NCI-H2029 (cell line): ENCODE results near the gene WDR1.

Experiments used
- DNase-seq: peaks from one replicate; lab custom pipeline; 2025; lab: John Stamatoyannopoulos, UW

The WDR1 gene

DNA sequence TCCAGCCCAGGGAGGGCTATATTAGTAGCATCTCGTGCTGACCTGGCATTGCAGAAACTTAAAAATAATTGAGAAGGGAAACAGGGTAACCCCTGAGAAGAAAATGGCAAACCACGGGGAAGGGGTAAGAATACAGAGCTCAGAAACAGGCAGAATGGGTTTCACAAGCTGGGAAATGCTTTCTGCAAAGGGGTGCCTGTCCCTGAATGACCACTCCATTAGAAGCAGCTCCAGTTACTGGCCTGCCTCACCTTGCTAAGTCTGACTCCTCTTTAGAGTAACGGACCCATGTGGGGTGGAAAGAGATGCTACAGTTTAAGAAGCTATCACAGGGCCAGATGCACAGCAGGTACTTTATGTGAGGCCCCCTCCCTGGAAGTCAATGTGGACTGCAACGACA, 2.5 kb downstream of the WDR1 start:
- DNase-seq = no peak

DNA sequence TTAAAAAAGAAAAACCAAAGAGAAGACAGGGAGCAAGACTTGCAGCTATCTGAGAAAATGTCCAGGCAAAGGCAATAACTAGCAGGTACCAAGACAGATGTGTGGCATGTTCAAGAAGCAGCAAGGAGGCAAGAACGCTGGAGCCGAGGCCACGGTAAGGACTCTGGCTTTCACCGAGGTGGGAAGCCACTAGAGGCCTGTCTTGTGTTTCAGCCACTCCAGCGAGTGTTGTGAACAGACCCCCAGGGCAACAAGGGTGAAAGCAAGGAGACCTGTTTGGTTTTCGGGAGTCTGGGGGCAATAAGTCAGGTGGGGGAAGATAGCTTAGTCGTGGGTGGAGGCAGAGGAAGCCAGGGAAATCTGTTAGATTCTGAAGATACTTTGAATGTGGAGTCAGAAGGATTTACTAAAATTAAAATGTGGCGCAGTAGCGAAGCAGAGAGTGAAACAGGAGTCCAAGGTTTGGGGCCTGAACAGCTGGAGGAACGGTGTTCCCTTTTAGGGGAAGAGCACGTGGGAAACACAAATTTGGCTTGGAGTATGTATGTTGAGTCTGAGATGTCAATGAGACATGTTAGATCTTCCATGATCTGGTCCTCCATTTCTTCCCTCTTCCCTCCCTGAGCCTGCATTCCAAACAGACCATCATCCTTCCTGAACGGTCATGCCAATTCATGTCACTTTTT, 3.1 kb downstream of the WDR1 start:
- no peak for DNase-seq

DNA sequence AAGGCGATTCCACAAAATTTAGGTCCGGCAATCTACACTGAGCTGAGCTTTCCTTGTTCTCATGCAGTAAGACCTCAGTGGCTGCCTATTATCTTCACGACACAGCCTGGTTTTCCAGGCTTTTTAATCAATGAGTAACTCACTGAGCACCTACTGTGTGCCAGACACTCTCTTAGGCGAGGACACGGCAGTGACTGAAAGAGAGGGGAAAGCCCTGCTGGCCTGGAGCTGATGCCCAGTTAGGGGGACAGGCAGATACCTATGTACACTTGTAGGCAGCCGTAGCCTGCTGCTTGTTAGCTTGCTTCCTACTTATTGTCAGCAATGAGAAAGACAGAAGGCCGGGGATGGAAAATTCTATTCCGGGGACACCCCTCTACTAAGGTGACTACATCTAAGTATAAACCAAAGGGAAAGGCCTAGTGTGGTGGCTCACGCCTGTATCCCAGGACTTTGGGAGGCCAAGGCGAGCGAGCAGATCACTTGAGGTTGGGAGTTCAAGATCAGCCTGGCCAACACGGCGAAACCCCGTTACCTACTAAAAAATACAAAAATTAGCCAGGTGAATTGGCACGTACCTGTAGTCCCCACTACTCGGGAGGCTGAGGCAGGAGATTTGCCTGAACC, 3.8 kb downstream of the WDR1 start:
- DNase-seq = no peak

DNA sequence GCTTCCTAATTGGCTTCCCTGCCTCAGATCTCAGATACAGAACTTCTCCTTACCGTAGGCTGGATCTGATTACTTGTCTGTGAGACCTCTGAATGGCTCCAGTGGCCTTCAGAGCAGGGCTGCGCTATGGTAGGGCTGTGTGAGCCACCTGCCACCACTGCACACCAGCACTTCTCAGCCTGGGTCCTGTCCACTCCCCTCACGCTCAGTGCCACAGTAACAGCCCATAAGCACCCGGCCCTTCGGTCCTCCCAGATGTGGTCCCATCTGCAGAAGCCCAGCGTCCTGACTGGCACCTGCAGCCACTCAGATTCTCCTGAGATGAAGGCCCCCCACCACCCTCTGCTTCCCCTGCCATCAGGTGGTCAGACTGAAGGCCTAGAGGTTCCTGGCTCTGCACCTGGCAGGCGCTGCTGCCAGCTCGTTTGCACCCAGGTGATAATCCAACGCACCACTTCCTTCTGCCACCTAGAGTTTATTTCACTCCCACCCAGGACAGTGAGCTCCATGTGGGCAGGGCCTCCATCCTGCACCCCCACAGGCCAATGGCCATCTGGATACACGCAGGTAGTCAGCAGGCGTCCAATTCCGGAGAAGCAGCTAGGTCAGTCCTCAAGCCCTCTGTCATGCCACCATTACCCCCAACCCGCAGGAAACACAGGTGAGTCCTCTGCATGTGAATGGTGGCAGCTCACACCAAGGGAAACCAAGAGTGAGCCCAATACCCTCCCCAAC, 5.4 kb downstream of the WDR1 start:
- DNase-seq = no peak

DNA sequence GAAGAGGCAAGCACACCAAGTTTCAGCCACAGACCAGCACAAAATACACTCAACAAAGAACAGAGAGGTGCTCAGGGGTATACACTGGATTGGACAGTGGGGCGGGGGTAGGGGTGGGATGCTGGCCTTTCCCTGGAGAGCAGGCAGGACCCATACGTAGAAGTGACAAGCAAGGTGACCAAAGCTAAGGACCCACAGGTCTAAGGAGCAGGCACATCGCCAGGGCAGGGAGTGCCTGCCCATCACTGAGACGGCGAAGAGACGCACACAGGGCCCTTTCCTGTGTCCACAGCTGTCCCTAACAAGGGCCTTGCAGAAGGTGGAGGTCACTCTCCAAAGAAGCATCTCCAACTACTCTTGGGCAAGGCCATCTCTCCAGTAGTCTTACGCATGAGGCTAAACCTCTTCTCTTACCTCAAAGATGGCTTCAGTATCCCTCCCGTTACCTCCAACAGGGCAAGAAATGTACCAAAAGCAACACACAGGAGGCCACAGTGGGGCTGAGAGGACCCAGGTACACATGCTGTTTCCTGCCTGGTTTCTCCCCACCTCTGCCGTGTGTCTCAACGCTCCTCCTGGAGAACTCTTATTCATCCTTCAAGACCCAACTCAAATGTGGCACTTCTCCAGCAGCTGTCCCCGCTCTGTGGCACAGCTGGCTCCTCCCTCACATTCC, 6.5 kb downstream of the WDR1 start:
- DNase-seq = no peak

DNA sequence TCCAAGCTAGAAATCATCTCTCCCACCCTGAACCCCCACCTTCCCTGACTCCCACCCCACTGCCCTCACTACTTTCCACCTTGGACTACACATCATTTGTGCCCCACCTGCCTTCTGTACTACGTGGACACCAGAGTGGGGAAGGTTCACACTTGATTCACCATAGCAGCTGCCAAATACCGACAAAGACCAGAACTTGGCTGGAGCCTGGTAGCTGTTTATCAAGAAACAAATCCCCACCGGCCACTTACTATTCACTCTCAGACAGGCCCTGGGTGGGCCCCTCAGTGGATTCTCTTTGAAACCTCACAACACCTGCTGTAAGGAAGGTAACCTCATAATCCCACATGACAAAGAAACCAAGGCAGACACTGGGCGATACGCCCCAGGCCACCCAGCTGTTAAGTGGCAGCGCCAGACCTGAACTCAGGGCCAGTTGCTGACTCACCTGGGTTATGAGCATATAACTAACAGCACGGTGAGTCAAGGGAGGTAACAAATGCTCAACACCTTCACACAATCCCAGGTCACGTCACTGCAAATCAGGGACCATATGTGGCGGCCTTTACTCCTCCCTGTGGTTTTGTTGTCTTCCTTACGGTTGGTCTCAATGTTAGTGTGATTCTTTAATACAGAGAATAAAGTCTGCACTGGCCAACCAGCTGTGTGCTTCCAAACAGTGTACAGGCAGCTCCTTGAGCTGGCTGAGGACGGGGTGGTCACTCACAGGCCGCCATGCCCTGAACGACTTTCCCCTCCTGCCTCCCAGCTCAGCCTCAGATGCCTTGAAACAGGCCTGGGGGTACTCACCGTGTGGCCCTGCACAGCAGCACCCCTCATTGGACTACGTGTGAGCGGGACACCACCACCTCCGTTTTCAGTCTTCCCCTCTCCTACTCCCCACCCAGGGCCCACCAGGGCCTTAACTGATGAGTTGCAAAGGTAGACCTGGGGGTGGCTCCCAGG, 7.5 kb downstream of the WDR1 start:
- DNase-seq = no peak

DNA sequence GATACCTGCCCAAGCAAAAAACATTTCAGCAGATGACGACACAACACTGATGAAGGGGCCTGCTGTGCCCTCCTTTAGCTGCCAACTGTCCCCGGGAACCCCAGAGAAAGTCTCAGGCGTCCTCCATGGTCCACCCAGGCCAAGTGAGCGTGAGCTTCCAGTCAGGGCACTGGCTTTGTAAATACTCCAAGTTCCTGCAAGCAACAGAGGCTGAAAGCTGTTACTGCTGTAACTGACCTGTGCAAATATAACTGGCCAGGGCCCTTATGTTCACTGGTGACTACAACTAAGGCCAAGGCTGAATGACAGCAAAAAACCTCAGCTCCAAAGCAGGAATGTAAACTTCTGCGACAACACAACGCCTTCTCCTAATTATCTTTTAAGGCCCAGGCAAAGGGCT, 8.2 kb downstream of the WDR1 start:
- no peak for DNase-seq

DNA sequence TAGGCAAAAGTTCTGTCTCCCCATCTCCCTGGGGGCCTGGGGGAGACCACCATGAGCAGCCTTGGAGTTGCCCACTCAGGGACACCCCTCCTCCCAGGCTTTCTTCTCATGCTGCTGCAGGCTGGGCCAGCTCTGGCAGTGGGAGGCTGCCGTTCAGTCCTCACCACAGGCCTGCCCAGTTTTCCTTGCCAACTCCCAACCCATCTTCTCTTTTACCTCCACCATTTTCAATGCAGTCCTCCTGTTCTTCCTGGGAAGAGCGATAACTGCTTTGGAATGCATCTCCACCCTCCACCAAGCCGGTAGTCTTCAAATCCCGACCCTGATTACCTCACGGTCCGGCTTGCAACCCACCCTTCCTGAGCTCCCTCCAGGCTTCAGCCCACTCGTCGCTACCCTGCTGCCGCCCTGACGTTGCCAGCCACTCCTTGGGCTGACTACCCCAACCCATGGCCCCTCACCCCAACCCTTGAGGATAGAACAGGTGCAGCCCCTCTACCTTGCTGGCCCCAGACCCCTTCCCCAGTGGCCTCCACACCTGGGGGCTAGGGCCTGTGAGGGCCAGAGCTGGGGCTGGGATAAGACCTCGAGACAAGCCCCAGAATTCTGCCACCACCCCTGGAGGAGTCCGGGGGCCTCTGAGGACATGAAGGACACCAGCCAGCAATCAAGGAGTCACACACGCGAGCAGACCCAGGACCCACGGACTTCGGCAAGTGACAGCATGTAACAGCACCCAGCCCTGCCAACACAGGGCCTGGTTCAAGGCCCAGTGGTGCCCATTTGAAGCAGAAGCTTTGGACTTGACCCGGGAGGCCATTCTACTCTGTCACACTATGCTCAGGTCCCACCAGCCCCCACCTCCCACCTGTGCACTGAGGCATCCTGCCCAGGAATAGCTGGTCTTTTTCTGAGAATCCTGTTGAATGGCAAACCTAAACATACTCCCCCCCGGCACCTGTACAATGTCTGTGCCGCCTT, 9.2 kb downstream of the WDR1 start:
- DNase-seq = no peak

DNA sequence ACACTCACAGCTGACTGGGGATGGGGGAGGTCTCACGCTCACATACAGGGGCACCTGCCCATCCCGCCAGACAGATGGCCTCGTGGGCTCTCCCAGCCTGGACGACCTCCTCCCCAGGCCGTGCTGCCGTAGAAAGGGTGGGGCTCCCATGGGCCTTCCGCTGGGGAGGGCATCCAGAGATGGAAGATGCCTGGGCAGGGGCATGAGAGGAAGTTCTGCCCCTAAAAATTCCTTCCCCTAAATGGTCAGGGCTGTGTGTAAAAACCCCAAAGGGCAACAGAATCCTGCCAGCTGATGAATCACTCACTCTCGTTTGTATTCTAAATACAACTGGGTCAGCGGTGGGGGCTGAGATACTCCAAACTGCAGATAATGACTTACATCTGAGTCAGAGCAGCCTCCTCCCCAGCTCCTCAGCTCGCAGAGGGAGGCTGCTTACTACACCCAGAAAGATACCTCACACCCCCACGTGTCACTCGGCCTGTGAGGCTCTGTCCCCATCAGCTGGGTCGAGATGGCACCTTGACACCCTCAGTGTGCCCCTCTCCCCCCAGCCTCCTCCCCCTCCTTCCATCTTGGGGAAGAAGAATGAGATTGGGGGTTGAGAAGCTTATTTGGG, 10.1 kb downstream of the WDR1 start:
- no peak for DNase-seq

DNA sequence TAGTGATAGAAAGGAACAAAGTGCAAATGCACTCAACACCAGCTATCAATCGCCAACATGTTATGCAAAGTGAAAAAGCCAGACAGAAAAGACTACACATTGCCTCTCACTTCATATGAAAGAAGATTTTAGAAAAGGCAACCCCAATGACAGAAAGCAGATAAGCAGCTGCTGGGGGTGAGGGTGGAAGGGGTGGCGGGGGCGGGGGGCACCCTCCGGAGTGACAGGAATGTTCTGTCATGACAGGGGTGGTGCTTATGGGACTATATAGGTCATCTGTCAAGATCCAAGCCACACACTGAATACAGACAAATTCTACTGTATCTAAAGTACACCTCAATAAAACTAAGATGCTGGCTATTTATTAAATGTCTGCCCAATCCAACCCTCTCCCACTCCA, 10.7 kb downstream of the WDR1 start:
- no peak for DNase-seq

DNA sequence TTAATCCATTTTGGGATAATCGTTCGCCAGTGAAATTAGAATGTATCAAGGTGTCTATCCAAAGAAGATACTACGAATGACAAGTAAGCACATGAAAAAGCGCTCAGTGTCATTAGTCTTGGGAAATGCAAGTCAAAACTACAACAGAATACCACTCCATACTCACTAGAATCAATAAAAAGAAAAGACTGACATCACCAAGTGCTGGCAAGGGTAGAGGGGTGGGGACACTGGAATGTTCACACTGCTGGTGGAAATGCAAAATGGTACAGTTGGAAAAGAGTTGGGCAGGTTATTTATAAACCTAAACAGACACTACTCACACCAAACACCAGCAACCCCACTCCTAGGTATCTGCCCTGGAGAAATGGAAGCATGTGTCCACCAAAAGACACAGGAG, 11.2 kb downstream of the WDR1 start:
- no peak for DNase-seq

DNA sequence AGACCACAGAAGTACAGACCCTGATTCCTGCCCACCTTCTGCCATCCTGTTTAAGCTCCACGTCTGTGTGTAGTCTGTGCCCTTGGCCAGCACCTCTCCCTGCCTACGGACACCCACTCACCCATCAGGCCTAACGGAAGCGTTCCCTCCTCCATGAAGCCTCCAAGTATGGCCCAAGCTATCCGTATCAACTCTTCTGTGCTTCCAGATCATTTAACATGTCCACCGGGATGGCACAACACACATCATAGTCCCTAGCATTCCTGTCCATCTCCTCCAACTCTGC, 11.7 kb downstream of the WDR1 start:
- DNase-seq = no peak

DNA sequence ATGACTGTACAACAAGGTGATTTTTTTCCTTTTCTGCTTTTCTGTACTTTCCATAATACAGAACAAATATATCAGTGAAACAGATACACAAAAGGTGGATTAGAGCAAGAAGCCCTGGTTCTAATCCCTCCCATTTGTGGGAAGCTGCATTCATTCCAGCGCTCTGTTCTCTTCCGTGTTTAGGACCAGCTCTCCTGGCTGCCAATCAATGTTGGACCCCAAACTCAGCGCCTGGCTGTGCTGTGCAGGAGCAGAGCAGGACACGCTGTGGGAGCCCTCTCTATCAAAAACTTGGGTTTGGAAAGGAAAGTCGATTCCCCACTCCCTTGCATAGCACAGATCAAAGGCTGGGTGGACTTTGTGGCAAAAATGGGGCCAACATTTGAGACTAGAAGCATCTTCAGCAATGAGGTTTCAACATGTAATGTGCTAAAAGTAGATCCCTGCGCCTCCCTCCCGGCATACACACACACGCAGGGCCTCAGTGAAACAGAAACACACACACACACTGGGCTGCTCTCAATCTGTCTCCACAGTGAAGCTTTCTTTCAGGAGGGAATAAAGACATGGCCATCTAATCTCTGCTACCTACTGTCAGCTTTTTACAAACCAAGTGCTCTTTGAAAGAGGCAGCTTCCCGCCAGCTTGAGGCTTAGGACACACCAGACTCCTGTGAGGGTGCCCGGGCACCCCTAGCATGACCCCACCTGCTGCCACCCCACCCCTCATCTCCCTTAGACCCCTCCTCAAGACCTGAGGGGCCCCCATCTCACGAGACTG, 12.2 kb downstream of the WDR1 start:
- DNase-seq = no peak

DNA sequence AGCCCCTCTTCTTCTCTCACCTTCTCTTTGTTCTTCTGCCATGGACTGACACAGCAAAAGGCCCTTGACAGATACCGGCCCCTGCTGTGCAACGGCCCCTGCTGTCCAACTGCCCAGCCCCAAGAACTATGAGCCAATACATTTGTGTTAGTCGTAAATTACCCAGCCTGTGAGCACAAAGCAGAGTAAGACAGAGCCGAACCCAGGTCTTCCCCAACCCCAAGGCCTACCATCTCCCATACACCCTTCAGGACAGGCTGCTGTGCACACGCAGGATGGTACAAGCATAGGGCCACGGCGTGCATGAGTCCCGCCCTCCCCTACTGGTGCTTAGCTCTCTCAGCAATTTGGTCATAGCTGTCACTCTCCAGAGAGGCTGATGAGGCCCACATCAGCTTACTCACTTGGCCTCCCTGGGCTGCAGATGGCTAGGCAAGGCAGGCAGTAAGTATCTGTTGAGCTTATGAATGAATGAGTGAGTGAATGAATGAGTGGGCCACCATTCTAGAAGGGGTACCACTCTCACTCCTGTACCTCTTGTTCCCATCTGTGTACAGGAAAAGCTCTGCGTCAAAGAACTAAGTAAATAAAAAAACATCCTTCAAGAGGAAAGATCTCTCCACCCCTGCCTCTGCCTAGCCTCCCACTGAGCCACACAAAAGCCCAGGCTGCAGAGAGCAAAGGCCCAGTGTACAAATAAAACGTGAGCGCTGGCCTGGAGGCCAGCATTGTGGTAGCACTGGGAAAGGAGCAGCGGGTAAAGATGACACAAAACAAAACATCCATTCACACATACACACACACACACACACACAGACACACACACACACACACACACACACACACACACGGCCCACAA, 13.9 kb downstream of the WDR1 start:
- DNase-seq = no peak

DNA sequence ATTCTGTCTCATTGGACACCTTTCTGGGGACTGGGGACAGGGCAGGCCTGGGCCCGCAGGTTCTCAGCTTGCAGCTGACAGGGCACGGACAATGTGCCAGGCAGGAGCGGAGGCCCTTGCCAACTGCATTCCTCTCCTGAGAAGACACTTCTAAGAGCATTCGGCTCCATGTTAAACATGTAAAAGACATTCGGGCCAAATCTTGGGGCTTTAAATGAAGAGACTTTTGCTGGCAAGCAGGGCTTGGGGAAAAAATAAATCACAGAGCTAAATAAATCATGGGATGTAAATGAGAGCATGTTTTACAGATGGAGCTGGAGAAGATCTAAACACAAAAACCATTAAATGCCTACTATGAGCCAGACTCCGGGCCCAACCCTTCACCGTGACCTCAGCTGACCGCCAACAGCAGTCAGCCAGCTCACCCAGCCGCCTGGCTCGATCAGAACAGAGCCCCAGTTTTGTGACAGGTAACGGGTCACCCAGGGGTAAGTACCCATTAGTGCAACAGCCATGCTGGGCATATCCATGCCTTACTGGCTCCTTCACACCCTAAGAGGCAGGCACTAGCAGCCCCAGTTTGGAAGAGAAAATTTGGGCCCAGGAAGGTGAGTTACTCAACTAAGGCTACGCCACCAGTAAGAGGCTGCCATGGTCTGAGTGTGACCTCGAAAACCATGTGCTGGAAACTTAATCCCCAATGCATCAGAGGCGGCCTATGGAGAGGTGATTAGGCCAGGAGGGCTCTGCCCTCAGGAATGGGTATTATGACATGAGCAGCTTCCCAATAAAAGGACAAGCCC, 14.7 kb downstream of the WDR1 start:
- DNase-seq = no peak

DNA sequence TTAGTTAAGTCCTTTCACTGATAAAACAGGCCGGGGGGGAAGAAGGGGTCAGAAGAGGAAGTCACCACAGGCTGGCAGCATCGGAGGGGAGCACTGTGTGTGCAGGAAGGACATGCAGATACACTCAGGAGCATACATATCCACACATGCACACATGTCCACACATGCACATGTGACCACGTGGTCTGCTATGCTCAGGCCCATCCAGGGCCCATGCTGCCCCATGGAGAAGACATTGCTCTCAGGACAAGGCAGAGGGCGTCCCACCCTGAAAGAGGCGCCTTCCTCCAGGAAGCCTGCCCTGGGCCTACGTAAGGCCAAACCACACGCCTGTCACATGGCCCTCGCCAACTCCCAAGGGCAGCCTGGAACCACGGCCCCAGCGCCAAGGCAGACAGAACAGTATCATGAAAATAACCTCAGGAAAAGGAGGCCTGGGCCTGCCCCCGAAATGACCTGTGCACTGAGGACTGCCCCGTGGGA, 15.8 kb downstream of the WDR1 start:
- no peak for DNase-seq

DNA sequence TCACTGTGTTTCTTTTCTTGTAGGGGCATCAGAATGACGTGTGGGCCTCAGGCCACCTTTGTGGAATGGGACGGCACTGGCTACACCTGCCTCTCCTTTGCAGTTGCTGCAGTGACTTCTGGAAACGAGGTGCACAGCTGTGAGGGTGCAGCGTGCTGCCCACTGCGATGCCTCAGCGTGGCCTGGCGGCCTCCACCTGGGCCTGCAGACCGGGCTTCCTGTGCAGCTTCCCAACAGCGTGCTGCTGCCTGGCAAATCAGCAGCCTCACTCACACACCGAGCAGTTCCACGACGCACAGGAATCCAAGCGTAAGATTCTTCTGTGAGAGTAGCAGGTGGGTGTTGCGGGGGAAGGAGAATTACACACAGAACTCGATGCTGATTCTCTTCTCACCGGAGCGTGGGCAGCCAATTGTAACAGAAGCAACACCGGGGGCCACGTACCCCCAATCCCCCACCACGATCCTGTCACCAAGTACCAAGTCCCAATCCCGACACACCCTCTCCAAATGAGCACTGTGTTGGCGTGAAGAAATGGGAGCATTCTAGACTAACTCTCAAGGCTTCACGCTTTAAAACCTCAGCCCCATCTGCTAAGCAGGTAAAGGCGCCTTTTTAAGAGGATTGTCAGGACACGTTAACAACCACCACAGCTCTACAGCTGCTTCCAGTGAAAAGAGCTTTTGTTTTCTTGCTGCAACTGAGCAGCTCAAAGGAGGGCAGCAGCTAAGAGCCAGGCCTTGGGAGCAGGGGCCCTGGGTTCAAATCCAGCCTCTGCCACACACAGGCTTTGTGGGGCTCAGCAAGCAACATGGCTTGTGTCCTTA, 16.9 kb downstream of the WDR1 start:
- DNase-seq = no peak
